GM21526 (cell line): ENCODE results near the gene POLR3A.

Source experiments
- ATAC-seq: cut with Tn5 transposase; IDR thresholded peaks from one replicate; pipeline ENCODE4 v1.9.1; 2021; ENCODE audit warnings: moderate library complexity; ENCODE audit not compliant: unreplicated experiment, low FRiP score

POLR3A gene

GRCh38 chr10:77922566-77923179 is 106.6 kb downstream of the POLR3A start:
- ATAC-seq: no peak

DNA sequence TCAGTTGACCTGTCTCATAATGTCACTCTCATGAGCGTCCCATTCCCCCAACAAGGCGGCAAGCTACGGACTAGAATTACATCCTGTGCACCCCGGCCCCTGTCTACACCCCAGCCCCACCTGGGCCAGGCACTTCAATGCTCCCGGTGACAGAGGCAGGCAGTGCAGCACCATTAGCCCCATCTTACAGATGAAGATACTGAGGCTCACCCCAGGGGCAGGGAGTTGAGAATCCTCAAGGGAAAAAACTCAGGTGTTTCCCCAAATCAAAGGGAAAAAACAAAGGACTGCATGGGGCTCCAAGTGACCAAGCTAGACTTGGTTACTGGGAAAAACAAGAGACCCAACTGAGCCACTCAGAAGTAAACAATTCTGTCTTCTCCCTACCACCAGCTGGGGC is 107.3 kb downstream of the POLR3A start:
- ATAC-seq: no peak

GRCh38 chr10:77921395-77921794 is 107.9 kb downstream of the POLR3A start:
- no peak for ATAC-seq

DNA sequence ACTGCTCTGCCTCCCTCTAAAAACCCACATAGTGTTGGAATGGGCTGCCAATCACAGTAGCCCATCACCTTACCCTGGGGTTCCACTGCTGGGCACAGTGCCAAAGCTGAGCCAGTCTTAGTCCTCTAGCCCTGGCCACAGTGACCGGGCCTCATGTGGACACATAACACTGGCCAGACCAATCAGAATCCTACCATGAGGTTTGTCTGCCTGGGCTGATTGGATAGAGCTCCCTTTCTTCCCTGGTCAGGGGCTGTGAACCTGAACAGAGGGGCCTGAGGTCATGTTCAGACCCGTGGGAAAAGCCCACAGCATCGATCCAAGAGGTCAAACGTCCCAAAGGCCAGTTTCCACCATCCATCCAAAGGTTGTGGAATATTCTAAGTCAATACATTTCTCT is 108.8 kb downstream of the POLR3A start:
- ATAC-seq: no peak

GRCh38 chr10:77919713-77920108 is 109.6 kb downstream of the POLR3A start:
- no peak for ATAC-seq
